SK-N-SH (cell line): ENCODE data around the gene DDIT3. TPM values are rescaled to one million over a fixed set of nuclear protein-coding genes. Genes with fewer than 3 reads are reported as not detected.

Source experiments
- CTCF ChIA-PET: fragments of 300-600, 350-600 bp; formaldehyde crosslinking; extraction: SDS; loops from one replicate; lab custom pipeline; 2021; lab: Yijun Ruan, JAX
- POLR2A ChIA-PET: fragments of 350-600 bp; sonication (Branson Sonifier 250); formaldehyde crosslinking; extraction: SDS; loops from one replicate; lab custom pipeline; 2020; ENCODE audit warnings: antibody characterized with exemption, inconsistent platforms; lab: Yijun Ruan, JAX
- DNase-seq: peaks from one replicate; pipeline ENCODE4 v3.0.0; 2012
- H2AFZ ChIP-seq: fragments of 200-600 bp; sonication (generic); 2 replicates; pipeline ENCODE4 v1.8.1; 2016; ENCODE audit warnings: antibody characterized with exemption, mild to moderate bottlenecking, low read depth
- H3F3A ChIP-seq: fragments of 200-600 bp; sonication (generic); replicated peaks from 2 replicates; pipeline ENCODE3; 2016; ENCODE audit warnings: antibody characterized with exemption, mild to moderate bottlenecking; ENCODE audit not compliant: insufficient read depth
- H3K27ac ChIP-seq, 2 experiments: fragments of 200-500 bp in 1 of 2; fragments of 200-600 bp in 1 of 2; sonication (Bioruptor generic) in 1 of 2; sonication (generic), shearing (Covaris generic) in 1 of 2; 2 replicates each; pipeline versions ENCODE4 v1.5.1 to v1.6.1; 2014 to 2016; ENCODE audit warnings: low read depth in 2 of 2, inconsistent platforms in 1 of 2, low read length in 1 of 2, mild to moderate bottlenecking in 1 of 2, mixed read lengths in 1 of 2
- H3K27me3 ChIP-seq: fragments of 200-600 bp; sonication (generic), shearing (Covaris generic); 2 replicates; pipeline ENCODE4 v1.6.1; 2016; ENCODE audit warnings: mixed run types; ENCODE audit not compliant: insufficient read depth
- H3K36me3 ChIP-seq, 2 experiments: fragments of 200-500 bp in 1 of 2; fragments of 200-600 bp in 1 of 2; sonication (Bioruptor generic) in 1 of 2; sonication (generic) in 1 of 2; replicated peaks in 1 of 2; 2 replicates each; pipeline versions ENCODE3 to v1.5.1; 2014 to 2016; ENCODE audit warnings: low read length in 1 of 2, mild to moderate bottlenecking in 1 of 2; ENCODE audit not compliant: insufficient read depth in 2 of 2, control insufficient read depth in 1 of 2
- H3K4me1 ChIP-seq, 2 experiments: fragments of 200-500 bp in 1 of 2; fragments of 200-600 bp in 1 of 2; sonication (Bioruptor generic) in 1 of 2; sonication (generic), shearing (Covaris generic) in 1 of 2; 2 replicates each; pipeline versions ENCODE4 v1.5.1 to v1.6.1; 2014 to 2016; ENCODE audit warnings: low read depth in 1 of 2, low read length in 1 of 2, mixed run types in 1 of 2; ENCODE audit not compliant: insufficient read depth in 2 of 2, control insufficient read depth in 1 of 2
- H3K4me2 ChIP-seq: fragments of 200-600 bp; sonication (generic), shearing (Covaris generic); 2 replicates; pipeline ENCODE4 v1.6.1; 2017; ENCODE audit warnings: mixed run types
- H3K4me3 ChIP-seq, 2 experiments: fragments of 200-500 bp in 1 of 2; fragments of 200-600 bp in 1 of 2; sonication (Bioruptor generic) in 1 of 2; sonication (generic), shearing (Covaris generic) in 1 of 2; 2 replicates each; pipeline versions ENCODE4 v1.5.1 to v1.8.1; 2014 to 2016; ENCODE audit warnings: low read depth in 2 of 2, inconsistent platforms in 1 of 2, low read length in 1 of 2, mild to moderate bottlenecking in 1 of 2, mixed read lengths in 1 of 2, moderate library complexity in 1 of 2
- H3K79me2 ChIP-seq: fragments of 200-600 bp; sonication (generic); 2 replicates; pipeline ENCODE4 v1.8.1; 2017; ENCODE audit warnings: mild to moderate bottlenecking; ENCODE audit not compliant: insufficient read depth
- H3K9ac ChIP-seq: fragments of 200-600 bp; sonication (generic); 2 replicates; pipeline ENCODE4 v1.6.1; 2017; ENCODE audit warnings: mixed run types
- H3K9me2 ChIP-seq: fragments of 200-600 bp; sonication (generic); 2 replicates; pipeline ENCODE4 v1.6.1; 2017; ENCODE audit warnings: mixed run types
- H3K9me3 ChIP-seq: fragments of 200-600 bp; sonication (generic); 2 replicates; pipeline ENCODE4 v1.6.1; 2017; ENCODE audit warnings: mixed run types, mild to moderate bottlenecking, moderate library complexity
- H4K20me1 ChIP-seq: fragments of 200-600 bp; sonication (generic); 2 replicates; pipeline ENCODE4 v1.6.1; 2017; ENCODE audit warnings: mild to moderate bottlenecking, mixed run types; ENCODE audit not compliant: insufficient read depth
- ELF1 ChIP-seq: IDR thresholded peaks from 2 replicates; pipeline ENCODE4 v1.4.0; 2012
- EP300 ChIP-seq, 2 experiments: IDR thresholded peaks; 2 replicates each; pipeline versions ENCODE4 v1.4.0 to v1.6.1; 2012; ENCODE audit warnings: borderline replicate concordance in 1 of 2, low read depth in 1 of 2, low read length in 1 of 2
- FOXM1 ChIP-seq: IDR thresholded peaks from 2 replicates; pipeline ENCODE4 v1.4.0; 2012; ENCODE audit warnings: low read depth, mild to moderate bottlenecking
- GATA2 ChIP-seq: sonication (generic); formaldehyde crosslinking; IDR thresholded peaks from 2 replicates; pipeline ENCODE4 v1.5.0; 2020; ENCODE audit warnings: mild to moderate bottlenecking, missing genetic modification reagents
- JUND ChIP-seq: IDR thresholded peaks from 2 replicates; pipeline ENCODE4 v1.4.0; 2012
- MEF2A ChIP-seq: IDR thresholded peaks from 2 replicates; pipeline ENCODE4 v1.4.0; 2012; ENCODE audit warnings: low read depth, borderline replicate concordance
- NFIC ChIP-seq: IDR thresholded peaks from 2 replicates; pipeline ENCODE4 v1.4.0; 2012; ENCODE audit warnings: borderline replicate concordance
- PBX3 ChIP-seq: IDR thresholded peaks from 2 replicates; pipeline ENCODE4; 2012
- POLR2AphosphoS5 ChIP-seq: IDR thresholded peaks from 2 replicates; pipeline ENCODE4 v1.6.1; 2012; ENCODE audit warnings: low read depth, low read length
- RCOR1 ChIP-seq: fragments of 150-350 bp; IDR thresholded peaks from 2 replicates; pipeline ENCODE4 v1.6.1; 2017; ENCODE audit warnings: antibody characterized with exemption, low read length
- SIN3A ChIP-seq: IDR thresholded peaks from 2 replicates; pipeline ENCODE4 v1.6.1; 2012; ENCODE audit warnings: low read depth, mild to moderate bottlenecking, low read length, moderate library complexity, borderline replicate concordance
- TAF1 ChIP-seq: IDR thresholded peaks from 2 replicates; pipeline ENCODE4 v1.6.1; 2012; ENCODE audit warnings: low read depth, mild to moderate bottlenecking, low read length, moderate library complexity, borderline replicate concordance
- TEAD4 ChIP-seq: IDR thresholded peaks from 2 replicates; pipeline ENCODE4 v1.4.0; 2012; ENCODE audit warnings: mild to moderate bottlenecking, borderline replicate concordance; ENCODE audit not compliant: insufficient read depth
- USF1 ChIP-seq: IDR thresholded peaks from 2 replicates; pipeline ENCODE4 v1.4.0; 2012; ENCODE audit warnings: low read depth, borderline replicate concordance
- USF2 ChIP-seq: fragments of 150-350 bp; IDR thresholded peaks from 2 replicates; pipeline ENCODE4 v1.6.1; 2017; ENCODE audit warnings: antibody characterized with exemption, low read length, low read depth, borderline replicate concordance
- WGBS: methylation state at CpG from one replicate; pipeline ENCODE4 v1.1.6; 2017; ENCODE audit warnings: low lambda C conversion rate; 5-methylcytosine and 5-hydroxymethylcytosine counted together
- polyA plus RNA-seq, 3 experiments: library from polyadenylated mRNA; depleted of rRNA; stranded (reverse); fragments of >200 nt; gene quantifications; 2 replicates each; pipeline ENCODE4 v1.2.3, GENCODE V29; 2012
- TF ChIP-seq, protein P1 (sequence below): fragments of 200-600 bp; sonication (generic); IDR thresholded peaks from 2 replicates; pipeline ENCODE4 v1.6.1; 2017; ENCODE audit warnings: antibody characterized with exemption, mild to moderate bottlenecking, moderate library complexity
- TF ChIP-seq, protein P2 (sequence below): fragments of 150-350 bp; IDR thresholded peaks from 2 replicates; pipeline ENCODE4 v1.6.1; 2016; ENCODE audit warnings: mild to moderate bottlenecking, low read depth, low read length
- TF ChIP-seq, protein P3 (sequence below): IDR thresholded peaks from 2 replicates; pipeline ENCODE4 v1.4.0; 2012; ENCODE audit warnings: low read depth, borderline replicate concordance

Gene DDIT3
- polyA plus RNA-seq, 1 of the 3 experiments (the other 2 are of a cell fraction): 26.3 TPM

GRCh38 chr12:57530396-57531142 is 10.3 kb upstream of the DDIT3 start:
- Histone ChIP-seq H3F3A (peaks cover 11% of the 10 kb centered on the region), H3K27me3 (no peaks in the 10 kb centered on the region), H3K9me2 (no peaks in the 10 kb centered on the region), H3K4me2 (no peak overlapping the region), H3K9me3 (no peaks in the 10 kb centered on the region), H3K27ac (no peak overlapping the region; a peak in 1 of 4 replicates), H3K9ac (no peak overlapping the region), H3K4me1 (no peaks in the 10 kb centered on the region; a peak in 1 of 4 replicates), H3K36me3 (peaks cover 55 to 91% of the 10 kb centered on the region in 2 experiments), H3K4me3 (no peak overlapping the region), H4K20me1 (peaks cover under 1% of the 10 kb centered on the region; the same call in 1 of the 2 replicates), H2AFZ (no peak overlapping the region), H3K79me2 (peaks cover 8% of the 10 kb centered on the region; the same call in 1 of the 2 replicates)
- WGBS: 97% methylated on average over 5 of the region's 5 CpGs
- ChIA-PET POLR2A (interaction anchor here (0.6 to 2.8 kb wide), 4 partner anchors 9 to 130 kb away, joined by 3 to 11 read pairs (median 6); partner anchors contain the start of genes DDIT3 and DTX3), CTCF (interaction anchor here (0.6 to 2.1 kb wide), 6 partner anchors 10 to 102 kb away, joined by 3 to 5 read pairs (median 3); partner anchors contain the start of gene B4GALNT1)
- TF ChIP-seq POLR2AphosphoS5: peak; percentile 37; the same call in 1 of the 2 replicates
- TF ChIP-seq SIN3A: no peak
- no peak for DNase-seq

GRCh38 chr12:57529831-57530230 is 9.5 kb upstream of the DDIT3 start:
- Histone ChIP-seq H3K4me3 (no peak overlapping the region), H2AFZ (no peak overlapping the region), H3K27ac (no peak overlapping the region), H3F3A (peaks cover 11% of the 10 kb centered on the region), H3K36me3 (peaks cover 52 to 91% of the 10 kb centered on the region in 2 experiments), H3K27me3 (no peaks in the 10 kb centered on the region), H3K9ac (no peak overlapping the region), H4K20me1 (peaks cover 3% of the 10 kb centered on the region; the same call in 1 of the 2 replicates), H3K9me2 (no peaks in the 10 kb centered on the region), H3K4me1 (peaks cover 0 to 3% of the 10 kb centered on the region in 2 experiments; a peak in 1 of 4 replicates), H3K4me2 (no peak overlapping the region), H3K79me2 (peaks cover 10% of the 10 kb centered on the region), H3K9me3 (no peaks in the 10 kb centered on the region)
- ChIA-PET POLR2A (interaction anchor here (0.6 to 2.6 kb wide), 2 partner anchors 10 to 75 kb away, joined by 3 to 10 read pairs; partner anchors contain the start of gene DTX3), CTCF (interaction anchor here (0.6 to 1.6 kb wide), 4 partner anchors 30 to 103 kb away, joined by 3 to 4 read pairs (median 3); partner anchors contain the start of gene B4GALNT1)
- TF ChIP-seq EP300 (IDR thresholded peaks at IDR 0.05; ENCODE audit: borderline replicate concordance in 1 of 2, low read depth in 1 of 2, low read length in 1 of 2) (no peak), TEAD4 (no peak), RCOR1 (no peak), GATA2 (CRISPR knock-in tag) (no peak), JUND (no peak), NFIC (no peak), MEF2A (no peak), TAF1 (no peak), FOXM1 (no peak), USF2 (no peak), ELF1 (no peak), PBX3 (no peak), USF1 (no peak)
- TF ChIP-seq, protein P1, sequence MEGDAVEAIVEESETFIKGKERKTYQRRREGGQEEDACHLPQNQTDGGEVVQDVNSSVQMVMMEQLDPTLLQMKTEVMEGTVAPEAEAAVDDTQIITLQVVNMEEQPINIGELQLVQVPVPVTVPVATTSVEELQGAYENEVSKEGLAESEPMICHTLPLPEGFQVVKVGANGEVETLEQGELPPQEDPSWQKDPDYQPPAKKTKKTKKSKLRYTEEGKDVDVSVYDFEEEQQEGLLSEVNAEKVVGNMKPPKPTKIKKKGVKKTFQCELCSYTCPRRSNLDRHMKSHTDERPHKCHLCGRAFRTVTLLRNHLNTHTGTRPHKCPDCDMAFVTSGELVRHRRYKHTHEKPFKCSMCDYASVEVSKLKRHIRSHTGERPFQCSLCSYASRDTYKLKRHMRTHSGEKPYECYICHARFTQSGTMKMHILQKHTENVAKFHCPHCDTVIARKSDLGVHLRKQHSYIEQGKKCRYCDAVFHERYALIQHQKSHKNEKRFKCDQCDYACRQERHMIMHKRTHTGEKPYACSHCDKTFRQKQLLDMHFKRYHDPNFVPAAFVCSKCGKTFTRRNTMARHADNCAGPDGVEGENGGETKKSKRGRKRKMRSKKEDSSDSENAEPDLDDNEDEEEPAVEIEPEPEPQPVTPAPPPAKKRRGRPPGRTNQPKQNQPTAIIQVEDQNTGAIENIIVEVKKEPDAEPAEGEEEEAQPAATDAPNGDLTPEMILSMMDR: no peak
- TF ChIP-seq, protein P2, sequence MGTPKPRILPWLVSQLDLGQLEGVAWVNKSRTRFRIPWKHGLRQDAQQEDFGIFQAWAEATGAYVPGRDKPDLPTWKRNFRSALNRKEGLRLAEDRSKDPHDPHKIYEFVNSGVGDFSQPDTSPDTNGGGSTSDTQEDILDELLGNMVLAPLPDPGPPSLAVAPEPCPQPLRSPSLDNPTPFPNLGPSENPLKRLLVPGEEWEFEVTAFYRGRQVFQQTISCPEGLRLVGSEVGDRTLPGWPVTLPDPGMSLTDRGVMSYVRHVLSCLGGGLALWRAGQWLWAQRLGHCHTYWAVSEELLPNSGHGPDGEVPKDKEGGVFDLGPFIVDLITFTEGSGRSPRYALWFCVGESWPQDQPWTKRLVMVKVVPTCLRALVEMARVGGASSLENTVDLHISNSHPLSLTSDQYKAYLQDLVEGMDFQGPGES: no peak
- TF ChIP-seq, protein P3, sequence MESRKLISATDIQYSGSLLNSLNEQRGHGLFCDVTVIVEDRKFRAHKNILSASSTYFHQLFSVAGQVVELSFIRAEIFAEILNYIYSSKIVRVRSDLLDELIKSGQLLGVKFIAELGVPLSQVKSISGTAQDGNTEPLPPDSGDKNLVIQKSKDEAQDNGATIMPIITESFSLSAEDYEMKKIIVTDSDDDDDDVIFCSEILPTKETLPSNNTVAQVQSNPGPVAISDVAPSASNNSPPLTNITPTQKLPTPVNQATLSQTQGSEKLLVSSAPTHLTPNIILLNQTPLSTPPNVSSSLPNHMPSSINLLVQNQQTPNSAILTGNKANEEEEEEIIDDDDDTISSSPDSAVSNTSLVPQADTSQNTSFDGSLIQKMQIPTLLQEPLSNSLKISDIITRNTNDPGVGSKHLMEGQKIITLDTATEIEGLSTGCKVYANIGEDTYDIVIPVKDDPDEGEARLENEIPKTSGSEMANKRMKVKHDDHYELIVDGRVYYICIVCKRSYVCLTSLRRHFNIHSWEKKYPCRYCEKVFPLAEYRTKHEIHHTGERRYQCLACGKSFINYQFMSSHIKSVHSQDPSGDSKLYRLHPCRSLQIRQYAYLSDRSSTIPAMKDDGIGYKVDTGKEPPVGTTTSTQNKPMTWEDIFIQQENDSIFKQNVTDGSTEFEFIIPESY: no peak
- WGBS: 91% methylated on average over 6 of the region's 6 CpGs
- no peak for DNase-seq
